Lung (tissue), 12 donors: Measurements from ENCODE around the gene TSPAN18. TPM values are rescaled to one million over a fixed set of nuclear protein-coding genes. Genes with fewer than 3 reads are reported as not detected.

Source experiments
- ATAC-seq: fragments of 200-7000 bp; cut with Tn5 transposase; one replicate; pipeline ENCODE4 v1.9.1; 2020; ENCODE audit warnings: moderate number of reproducible peaks; ENCODE audit not compliant: insufficient read depth, low FRiP score
- DNase-seq, 3 donors: peaks; one replicate each; pipeline ENCODE4 v3.0.0-alpha.2; 2013 to 2017
- H3K27ac ChIP-seq, 2 donors: one replicate each; pipeline ENCODE4 v1.5.1; 2013; ENCODE audit warnings: mild to moderate bottlenecking in 2 of 2, moderate library complexity in 2 of 2, control low read depth in 1 of 2, inconsistent platforms in 1 of 2, low read depth in 1 of 2, low read length in 1 of 2
- H3K27me3 ChIP-seq, 3 donors: one replicate each; pipeline ENCODE4 v1.5.1; 2013; ENCODE audit warnings: low read length in 2 of 3; ENCODE audit not compliant: control insufficient read depth in 3 of 3, insufficient read depth in 3 of 3
- H3K36me3 ChIP-seq, 4 donors: one replicate each; pipeline ENCODE4 v1.5.1; 2013; ENCODE audit warnings: low read length in 4 of 4, mild to moderate bottlenecking in 1 of 4, moderate library complexity in 1 of 4; ENCODE audit not compliant: control insufficient read depth in 4 of 4, insufficient read depth in 4 of 4
- H3K4me1 ChIP-seq, 5 donors: one replicate each; pipeline ENCODE4 v1.5.1; 2013; ENCODE audit warnings: low read length in 5 of 5, mild to moderate bottlenecking in 2 of 5, moderate library complexity in 1 of 5; ENCODE audit not compliant: control insufficient read depth in 5 of 5, insufficient read depth in 5 of 5
- H3K4me3 ChIP-seq: one replicate; pipeline ENCODE4 v1.5.1; 2013; ENCODE audit warnings: mild to moderate bottlenecking, control low read depth, moderate library complexity
- H3K9ac ChIP-seq, 2 donors: one replicate each; pipeline ENCODE4 v1.5.1; 2013; ENCODE audit warnings: low read length in 2 of 2, control low read depth in 1 of 2; ENCODE audit not compliant: insufficient read depth in 1 of 2
- H3K9me3 ChIP-seq, 4 donors: one replicate each; pipeline ENCODE4 v1.5.1; 2013; ENCODE audit warnings: low read length in 3 of 4, mild to moderate bottlenecking in 1 of 4, moderate library complexity in 1 of 4; ENCODE audit not compliant: control insufficient read depth in 4 of 4, insufficient read depth in 3 of 4
- WGBS, 2 donors: extraction: QIAGEN DNeasy Blood & Tissue Kit; methylation state at CpG; one replicate each; pipeline ENCODE4 v1.1.7; 2013; 5-methylcytosine and 5-hydroxymethylcytosine counted together
- polyA plus RNA-seq, 2 donors: library from polyadenylated mRNA; stranded (reverse); fragments of 200-250 nt; gene quantifications; one replicate each; pipeline ENCODE4 v1.2.1, GENCODE V29; 2013
- total RNA-seq, 2 donors: library from RNA; depleted of rRNA in 1 of 2; stranded (reverse); fragments of >200 nt in 1 of 2; gene quantifications; one replicate each; pipeline ENCODE4 v1.2.1, GENCODE V29; 2014 to 2021
- TF ChIP-seq, protein P1 (sequence below): IDR thresholded peaks from 2 replicates; pipeline ENCODE4 v1.5.1; 2012; ENCODE audit warnings: mild to moderate bottlenecking; ENCODE audit errors: control extremely low read depth, extremely low read depth
- donor health status: control.
- donor health status: control.
- donor health status: Bipolar disorder and iron deficiency.
- donor health status: healthy.
- donor health status: DM: yes; HTN: yes; CAD: no.

TSPAN18 gene
- total and polyA plus RNA-seq, 4 donors: 8.3 to 40.7 (median 21.4) TPM

GRCh38 chr11:44837661-44838060 lies 110.9 kb downstream of the TSPAN18 start:
- 73 to 76% methylated on average over 1 of the region's 1 CpG for WGBS, 2 donors
- H3K9ac ChIP-seq: no peak overlapping the region
- no peaks in the 10 kb centered on the region for H3K36me3 ChIP-seq
- peaks cover 0 to 3% (median 0%) of the 10 kb centered on the region in 4 donors for H3K9me3 ChIP-seq
- no peak for ATAC-seq
- no peak overlapping the region for H3K4me3 ChIP-seq
- no peaks in the 10 kb centered on the region for H3K27me3 ChIP-seq
- no peak overlapping the region for H3K27ac ChIP-seq
- no peak for DNase-seq
- peaks cover 2 to 31% (median 7%) of the 10 kb centered on the region in 5 donors for H3K4me1 ChIP-seq
- TF ChIP-seq, protein P1, sequence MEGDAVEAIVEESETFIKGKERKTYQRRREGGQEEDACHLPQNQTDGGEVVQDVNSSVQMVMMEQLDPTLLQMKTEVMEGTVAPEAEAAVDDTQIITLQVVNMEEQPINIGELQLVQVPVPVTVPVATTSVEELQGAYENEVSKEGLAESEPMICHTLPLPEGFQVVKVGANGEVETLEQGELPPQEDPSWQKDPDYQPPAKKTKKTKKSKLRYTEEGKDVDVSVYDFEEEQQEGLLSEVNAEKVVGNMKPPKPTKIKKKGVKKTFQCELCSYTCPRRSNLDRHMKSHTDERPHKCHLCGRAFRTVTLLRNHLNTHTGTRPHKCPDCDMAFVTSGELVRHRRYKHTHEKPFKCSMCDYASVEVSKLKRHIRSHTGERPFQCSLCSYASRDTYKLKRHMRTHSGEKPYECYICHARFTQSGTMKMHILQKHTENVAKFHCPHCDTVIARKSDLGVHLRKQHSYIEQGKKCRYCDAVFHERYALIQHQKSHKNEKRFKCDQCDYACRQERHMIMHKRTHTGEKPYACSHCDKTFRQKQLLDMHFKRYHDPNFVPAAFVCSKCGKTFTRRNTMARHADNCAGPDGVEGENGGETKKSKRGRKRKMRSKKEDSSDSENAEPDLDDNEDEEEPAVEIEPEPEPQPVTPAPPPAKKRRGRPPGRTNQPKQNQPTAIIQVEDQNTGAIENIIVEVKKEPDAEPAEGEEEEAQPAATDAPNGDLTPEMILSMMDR: no peak

DNA sequence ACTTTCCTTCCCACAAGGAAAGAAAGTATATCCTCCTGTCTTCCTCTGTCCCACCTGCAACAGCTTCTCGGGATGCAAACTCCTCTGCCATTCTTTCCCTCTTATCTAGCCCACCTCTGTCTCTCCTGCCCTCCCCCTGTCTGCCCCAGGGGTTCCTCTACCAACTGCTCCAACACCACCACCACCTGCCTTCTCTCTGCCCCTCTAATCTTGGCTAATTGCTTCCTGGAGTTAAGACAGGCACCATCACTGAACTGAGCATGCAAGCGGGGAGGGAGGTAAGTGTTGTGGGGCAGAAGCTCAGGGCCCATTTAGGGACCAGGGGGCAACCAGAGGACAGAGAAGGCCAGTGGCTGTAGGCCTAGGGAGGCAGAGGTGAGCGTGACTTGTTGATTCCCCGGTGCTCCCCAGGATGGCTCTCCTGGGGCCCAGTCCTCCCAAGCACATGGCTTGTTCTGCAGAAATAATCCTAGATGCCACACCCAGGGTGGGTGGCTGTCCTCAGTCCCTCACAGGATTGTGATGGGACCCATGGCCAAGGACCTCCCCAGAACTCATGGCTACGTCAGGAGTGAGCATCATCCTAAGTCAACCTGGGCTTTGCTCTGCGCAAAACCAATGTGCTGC lies 112.8 kb downstream of the TSPAN18 start:
- H3K4me1 ChIP-seq: peaks cover 2 to 18% (median 4%) of the 10 kb centered on the region in 5 donors
- TF ChIP-seq, protein P1: no peak
- DNase-seq (no peak), ATAC-seq (no peak)
- H3K4me3 ChIP-seq: no peak overlapping the region
- no peaks in the 10 kb centered on the region for H3K36me3 ChIP-seq
- no peak overlapping the region for H3K9ac ChIP-seq
- 73 to 88% methylated on average over 6 of the region's 6 CpGs for WGBS, 2 donors
- peaks cover 0 to 5% (median 1%) of the 10 kb centered on the region in 4 donors for H3K9me3 ChIP-seq
- H3K27me3 ChIP-seq: no peaks in the 10 kb centered on the region
- no peak overlapping the region for H3K27ac ChIP-seq

GRCh38 chr11:44840085-44840478 lies 113.3 kb downstream of the TSPAN18 start:
- no peak overlapping the region for H3K9ac ChIP-seq
- WGBS, 2 donors: 78 to 93% methylated on average over 3 of the region's 3 CpGs
- TF ChIP-seq, protein P1: no peak

More at GRCh38 chr11:44840085-44840478, 113.3 kb downstream of the TSPAN18 start:
- Histone ChIP-seq H3K27ac (no peak overlapping the region), H3K4me3 (no peak overlapping the region), H3K4me1 (peaks cover 0 to 13% (median 3%) of the 10 kb centered on the region in 5 donors), H3K27me3 (no peaks in the 10 kb centered on the region), H3K9me3 (peaks cover 0 to 5% (median 1%) of the 10 kb centered on the region in 4 donors), H3K36me3 (no peaks in the 10 kb centered on the region)
- ATAC-seq: no peak
- no peak for DNase-seq
